Upper lobe of left lung (tissue), 6 donors: ENCODE data around the gene F12. TPM values are rescaled to one million over a fixed set of nuclear protein-coding genes. Genes with fewer than 3 reads are reported as not detected.
A peak's percentile ranks its signal among the peaks of the same experiment; 100 is the strongest.

ENCODE experiments used
- ATAC-seq, 2 donors: fragments of 200-7000 bp; cut with Tn5 transposase; one replicate each; pipeline ENCODE4 v1.9.1; 2022; ENCODE audit warnings: mild to moderate bottlenecking in 2 of 2, moderate library complexity in 2 of 2; ENCODE audit not compliant: low FRiP score in 2 of 2
- DNase-seq, 2 donors: peaks; one replicate each; pipeline ENCODE4 v3.0.0-alpha.2; 2019 to 2020
- H3K27ac ChIP-seq, 4 donors: fragments of 200-600 bp; sonication (generic); one replicate each; pipeline ENCODE4 v1.5.1; 2016 to 2019
- H3K27me3 ChIP-seq, 4 donors: fragments of 200-600 bp; sonication (generic); one replicate each; pipeline ENCODE4 v1.5.1; 2017 to 2019
- H3K36me3 ChIP-seq, 4 donors: fragments of 200-600 bp; sonication (generic); one replicate each; pipeline ENCODE4 v1.5.1; 2016 to 2019
- H3K4me1 ChIP-seq, 4 donors: fragments of 200-600 bp; sonication (generic); one replicate each; pipeline ENCODE4 v1.5.1; 2018 to 2019
- H3K4me3 ChIP-seq, 4 donors: fragments of 200-600 bp; sonication (generic); one replicate each; pipeline ENCODE4 v1.5.1; 2017 to 2019; ENCODE audit warnings: mild to moderate bottlenecking in 2 of 4, moderate library complexity in 1 of 4
- H3K9me3 ChIP-seq, 4 donors: fragments of 200-600 bp; sonication (generic); one replicate each; pipeline ENCODE4 v1.5.1; 2018 to 2019
- EP300 ChIP-seq, 4 donors: sonication (generic); formaldehyde crosslinking; IDR thresholded peaks; one replicate each; pipeline ENCODE4 v1.5.1; 2017; ENCODE audit warnings: antibody characterized with exemption in 4 of 4, control low read depth in 2 of 4
- POLR2A ChIP-seq, 4 donors: fragments of 450-650 bp; IDR thresholded peaks; one replicate each; pipeline ENCODE4 v1.5.1; 2016 to 2017; ENCODE audit warnings: antibody characterized with exemption in 4 of 4, mild to moderate bottlenecking in 2 of 4
- POLR2AphosphoS5 ChIP-seq, 2 donors: sonication (generic); formaldehyde crosslinking; IDR thresholded peaks; one replicate each; pipeline ENCODE4 v1.5.1; 2017; ENCODE audit warnings: antibody characterized with exemption in 2 of 2
- WGBS, 2 donors: methylation state at CpG; one replicate each; pipeline ENCODE4 v1.1.5; 2017 to 2018; 5-methylcytosine and 5-hydroxymethylcytosine counted together
- total RNA-seq, 6 donors: library from RNA; depleted of rRNA in 4 of 6; stranded (reverse); fragments of >200 nt in 4 of 6; gene quantifications; one replicate each; pipeline versions ENCODE4 v1.1.0 to v1.2.1, GENCODE V29; 2016 to 2021
- TF ChIP-seq, protein P1 (sequence below), 6 experiments: fragments of 450-650 bp in 4 of 6; fragments of 200-600 bp in 2 of 6; sonication (generic) in 2 of 6; IDR thresholded peaks; one replicate each; pipeline ENCODE4 v1.5.1; 2016 to 2019; ENCODE audit warnings: antibody characterized with exemption in 6 of 6
- donor health status: DM: no; HTN: no; CAD: no; lungs with moderate emphysema.
- donor health status: DM: no; HTN: yes; CAD: no; lungs with severe emphysema.

Gene F12
- total RNA-seq, 6 donors from 2014 or later, result 0.91 to 7.8 (median 2.1) TPM; not detected in 1

DNA sequence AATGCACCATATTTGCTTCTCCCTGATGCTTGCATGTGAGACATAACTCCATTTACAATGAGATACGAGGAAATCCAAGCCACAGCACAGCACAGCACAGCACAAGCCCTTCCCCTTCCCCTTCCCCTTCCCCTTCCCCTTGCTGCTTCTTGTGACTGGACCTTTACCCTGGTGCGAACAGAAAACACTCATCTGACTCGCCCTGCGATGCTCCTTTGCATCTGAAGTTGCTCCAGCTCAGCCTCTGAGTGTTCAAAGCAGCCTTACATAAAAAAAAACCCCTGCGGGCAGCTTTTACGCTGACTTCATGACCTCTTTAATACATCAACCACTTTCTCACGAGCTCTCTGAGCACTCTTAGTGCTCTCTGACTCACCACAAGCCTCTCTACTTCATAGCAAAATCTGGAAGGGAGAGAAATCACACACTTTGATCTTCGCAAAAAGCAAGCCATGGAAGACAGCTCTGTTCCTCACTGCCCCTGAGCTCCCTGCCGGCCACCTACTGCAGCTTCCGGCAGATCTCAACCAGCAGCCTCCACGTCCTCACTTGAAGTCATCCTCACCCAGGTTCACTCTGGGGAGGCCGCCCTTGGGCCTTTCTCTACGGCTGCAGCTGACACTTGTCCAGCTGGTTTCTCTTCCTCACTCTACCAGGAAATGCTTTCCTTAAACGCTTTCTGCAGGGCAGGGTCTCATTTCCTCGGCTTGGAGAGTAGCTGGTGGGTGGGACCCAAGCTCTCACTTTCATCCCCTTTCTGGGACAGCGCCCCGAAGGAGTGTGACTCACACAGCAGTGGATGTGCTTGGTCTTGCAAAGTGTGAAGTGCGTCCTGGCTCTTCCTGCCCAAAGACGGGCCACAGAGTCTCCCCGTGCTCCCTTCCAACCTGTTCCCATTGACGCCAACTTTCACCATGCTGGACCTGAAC lies 19.9 kb downstream of the F12 start:
- TF ChIP-seq, protein P1, sequence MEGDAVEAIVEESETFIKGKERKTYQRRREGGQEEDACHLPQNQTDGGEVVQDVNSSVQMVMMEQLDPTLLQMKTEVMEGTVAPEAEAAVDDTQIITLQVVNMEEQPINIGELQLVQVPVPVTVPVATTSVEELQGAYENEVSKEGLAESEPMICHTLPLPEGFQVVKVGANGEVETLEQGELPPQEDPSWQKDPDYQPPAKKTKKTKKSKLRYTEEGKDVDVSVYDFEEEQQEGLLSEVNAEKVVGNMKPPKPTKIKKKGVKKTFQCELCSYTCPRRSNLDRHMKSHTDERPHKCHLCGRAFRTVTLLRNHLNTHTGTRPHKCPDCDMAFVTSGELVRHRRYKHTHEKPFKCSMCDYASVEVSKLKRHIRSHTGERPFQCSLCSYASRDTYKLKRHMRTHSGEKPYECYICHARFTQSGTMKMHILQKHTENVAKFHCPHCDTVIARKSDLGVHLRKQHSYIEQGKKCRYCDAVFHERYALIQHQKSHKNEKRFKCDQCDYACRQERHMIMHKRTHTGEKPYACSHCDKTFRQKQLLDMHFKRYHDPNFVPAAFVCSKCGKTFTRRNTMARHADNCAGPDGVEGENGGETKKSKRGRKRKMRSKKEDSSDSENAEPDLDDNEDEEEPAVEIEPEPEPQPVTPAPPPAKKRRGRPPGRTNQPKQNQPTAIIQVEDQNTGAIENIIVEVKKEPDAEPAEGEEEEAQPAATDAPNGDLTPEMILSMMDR (IDR thresholded peaks at IDR 0.05), result no peak
- TF ChIP-seq EP300 (IDR thresholded peaks at IDR 0.05) (no peak), POLR2AphosphoS5 (IDR thresholded peaks at IDR 0.05) (no peak), POLR2A (IDR thresholded peaks at IDR 0.05) (no peak)

DNA sequence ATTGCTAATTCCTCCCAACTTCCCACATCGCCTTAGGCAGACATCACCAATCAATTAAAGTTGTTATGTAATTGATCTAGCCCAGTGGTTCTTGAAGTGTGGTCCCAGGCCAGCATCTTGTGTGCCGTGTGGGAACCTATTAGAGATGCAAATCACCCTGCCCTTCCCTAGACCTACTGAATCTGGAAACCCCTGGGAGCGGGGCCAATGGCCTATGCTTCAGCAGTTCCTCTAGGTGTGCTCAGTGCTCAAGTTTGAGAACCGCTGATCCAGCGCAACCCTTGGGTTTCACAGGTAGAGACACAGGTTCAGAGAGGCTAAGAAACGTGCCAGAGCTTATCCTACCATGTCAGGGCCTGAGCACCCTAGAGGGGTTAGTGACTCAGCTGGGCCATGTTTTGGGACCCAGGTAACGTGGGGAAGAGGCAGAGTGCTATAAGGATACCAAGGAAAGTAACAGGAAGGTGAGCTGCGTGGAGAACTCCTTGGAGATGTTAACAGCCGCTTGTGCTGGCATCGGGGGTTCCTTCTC lies 20.8 kb downstream of the F12 start:
- 81 to 85% methylated on average over 10 of the region's 10 CpGs for WGBS, 2 donors

More for the DNA sequence above, 19.9 kb downstream of the F12 start:
- Histone ChIP-seq H3K36me3 (no peaks in the 10 kb centered on the region), H3K27ac (peak overlapping the region in 3 of 4 donors; percentile 43 to 59 (median 51)), H3K9me3 (no peaks in the 10 kb centered on the region), H3K27me3 (no peaks in the 10 kb centered on the region), H3K4me3 (no peak overlapping the region), H3K4me1 (peaks cover 15 to 24% (median 22%) of the 10 kb centered on the region in 4 donors)
- ATAC-seq, result peak; percentile 65 to 80
- peak in 1 of 2 donors; percentile 63 for DNase-seq
- 27 to 28% methylated on average over 20 to 21 of the region's 21 CpGs for WGBS, 2 donors

DNA sequence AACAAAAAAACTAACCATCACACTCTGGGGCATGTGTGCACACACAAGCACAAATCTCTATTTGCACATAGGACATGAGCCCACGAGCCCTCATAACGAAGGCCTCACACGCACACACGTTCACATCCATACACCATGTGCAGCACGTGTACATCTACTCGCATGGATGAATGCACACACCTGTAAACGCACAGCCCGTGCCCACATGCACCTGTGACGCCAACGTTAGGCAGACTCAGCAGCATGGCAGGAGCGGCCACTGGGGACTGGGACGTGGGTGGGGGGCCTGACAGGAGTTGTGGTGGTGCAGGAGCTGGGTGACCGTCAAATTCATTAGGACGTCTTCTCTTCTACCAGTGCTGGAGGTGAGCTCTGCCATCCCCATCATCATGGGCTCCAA lies 22.0 kb downstream of the F12 start:
- H3K4me1 ChIP-seq, result peaks cover 15 to 24% (median 22%) of the 10 kb centered on the region in 4 donors
- no peaks in the 10 kb centered on the region for H3K27me3 ChIP-seq
- no peaks in the 10 kb centered on the region for H3K9me3 ChIP-seq
- H3K27ac ChIP-seq, result no peak overlapping the region
- WGBS, 2 donors, result 85 to 86% methylated on average over 8 to 14 of the region's 14 CpGs
- TF ChIP-seq POLR2A (IDR thresholded peaks at IDR 0.05) (no peak), EP300 (IDR thresholded peaks at IDR 0.05) (no peak), POLR2AphosphoS5 (IDR thresholded peaks at IDR 0.05) (no peak)
- TF ChIP-seq, protein P1 (IDR thresholded peaks at IDR 0.05), result no peak
- H3K36me3 ChIP-seq, result no peaks in the 10 kb centered on the region
- no peak overlapping the region for H3K4me3 ChIP-seq
- DNase-seq (no peak), ATAC-seq (no peak)

More for the DNA sequence above, 20.8 kb downstream of the F12 start:
- no peaks in the 10 kb centered on the region for H3K36me3 ChIP-seq
- no peak for ATAC-seq
- DNase-seq, result no peak
- no peak overlapping the region for H3K4me3 ChIP-seq
- no peaks in the 10 kb centered on the region for H3K27me3 ChIP-seq
- peak overlapping the region in 1 of 4 donors; percentile 59 for H3K27ac ChIP-seq
- TF ChIP-seq POLR2A (IDR thresholded peaks at IDR 0.05) (no peak), EP300 (IDR thresholded peaks at IDR 0.05) (no peak), POLR2AphosphoS5 (IDR thresholded peaks at IDR 0.05) (no peak)
- TF ChIP-seq, protein P1 (IDR thresholded peaks at IDR 0.05), result no peak
- no peaks in the 10 kb centered on the region for H3K9me3 ChIP-seq
- H3K4me1 ChIP-seq, result peaks cover 15 to 24% (median 22%) of the 10 kb centered on the region in 4 donors

DNA sequence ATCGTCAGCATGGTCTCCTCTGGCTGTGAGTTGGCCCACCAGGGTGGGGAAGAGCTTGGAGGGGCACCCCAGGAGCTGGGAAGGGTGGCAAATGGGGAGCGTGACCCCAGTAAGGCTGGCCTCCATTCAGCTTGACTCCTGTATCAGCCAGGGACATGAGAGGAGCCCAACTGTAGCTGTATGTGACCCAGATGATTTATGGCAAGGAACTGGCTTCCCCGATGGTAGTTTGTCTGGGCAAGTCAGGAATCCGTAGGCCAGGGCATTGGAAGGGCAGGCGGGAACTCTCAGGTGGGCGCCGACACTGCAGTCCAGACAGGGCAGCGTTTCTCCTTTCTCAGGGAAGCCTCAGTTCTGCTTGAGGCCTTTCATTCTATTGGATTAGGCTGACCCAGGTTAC lies 22.8 kb downstream of the F12 start:
- DNase-seq (no peak), ATAC-seq (no peak)
- H3K27me3 ChIP-seq, result no peaks in the 10 kb centered on the region
- WGBS, 2 donors, result 86 to 89% methylated on average over 8 of the region's 8 CpGs
- no peaks in the 10 kb centered on the region for H3K9me3 ChIP-seq
- no peak overlapping the region for H3K27ac ChIP-seq
- H3K4me1 ChIP-seq, result peaks cover 15 to 24% (median 22%) of the 10 kb centered on the region in 4 donors
- TF ChIP-seq POLR2A (IDR thresholded peaks at IDR 0.05), result no peak
- TF ChIP-seq POLR2AphosphoS5 (IDR thresholded peaks at IDR 0.05), result no peak
- TF ChIP-seq, protein P1 (IDR thresholded peaks at IDR 0.05), result no peak
- no peak for TF ChIP-seq EP300 (IDR thresholded peaks at IDR 0.05)
- no peak overlapping the region for H3K4me3 ChIP-seq
- no peaks in the 10 kb centered on the region for H3K36me3 ChIP-seq
